Measurements from ENCODE around the gene RNF222.

DNA sequence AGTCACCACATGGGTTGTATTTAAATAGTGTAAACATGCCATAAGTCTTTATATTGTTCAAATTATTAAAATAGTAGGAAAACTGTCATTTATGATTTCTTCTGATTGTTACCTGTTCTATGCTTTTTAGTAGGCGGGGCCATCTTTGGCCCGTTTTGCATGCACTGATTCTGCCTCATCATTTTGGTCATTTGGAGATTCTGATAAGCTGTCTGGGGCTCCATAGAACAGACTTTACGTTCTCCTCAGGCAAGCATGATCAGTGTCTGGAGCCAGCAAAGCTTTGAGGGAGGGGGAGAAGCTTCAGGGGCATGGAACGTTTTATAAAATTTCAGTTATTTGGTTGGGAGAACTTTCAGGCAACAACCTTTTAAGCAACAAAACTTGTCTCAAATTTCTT lies 46.9 kb upstream of the RNF222 start:
- TF ChIP-seq GABPA (IDR thresholded peaks at IDR 0.05; ENCODE audit: low read depth) (no peak), SMC3 (IDR thresholded peaks at IDR 0.05; ENCODE audit: low read depth, low read length) (no peak), POLR2AphosphoS5 (IDR thresholded peaks at IDR 0.05; ENCODE audit: low read depth, low read length) (no peak), MEF2A (IDR thresholded peaks at IDR 0.05; ENCODE audit: borderline replicate concordance, low read depth) (no peak), RXRA (IDR thresholded peaks at IDR 0.05; ENCODE audit: borderline replicate concordance, low read depth) (no peak), EP300 (IDR thresholded peaks at IDR 0.05; ENCODE audit: borderline replicate concordance in 1 of 2, low read depth in 1 of 2, low read length in 1 of 2) (no peak)
- TF ChIP-seq, protein P1, sequence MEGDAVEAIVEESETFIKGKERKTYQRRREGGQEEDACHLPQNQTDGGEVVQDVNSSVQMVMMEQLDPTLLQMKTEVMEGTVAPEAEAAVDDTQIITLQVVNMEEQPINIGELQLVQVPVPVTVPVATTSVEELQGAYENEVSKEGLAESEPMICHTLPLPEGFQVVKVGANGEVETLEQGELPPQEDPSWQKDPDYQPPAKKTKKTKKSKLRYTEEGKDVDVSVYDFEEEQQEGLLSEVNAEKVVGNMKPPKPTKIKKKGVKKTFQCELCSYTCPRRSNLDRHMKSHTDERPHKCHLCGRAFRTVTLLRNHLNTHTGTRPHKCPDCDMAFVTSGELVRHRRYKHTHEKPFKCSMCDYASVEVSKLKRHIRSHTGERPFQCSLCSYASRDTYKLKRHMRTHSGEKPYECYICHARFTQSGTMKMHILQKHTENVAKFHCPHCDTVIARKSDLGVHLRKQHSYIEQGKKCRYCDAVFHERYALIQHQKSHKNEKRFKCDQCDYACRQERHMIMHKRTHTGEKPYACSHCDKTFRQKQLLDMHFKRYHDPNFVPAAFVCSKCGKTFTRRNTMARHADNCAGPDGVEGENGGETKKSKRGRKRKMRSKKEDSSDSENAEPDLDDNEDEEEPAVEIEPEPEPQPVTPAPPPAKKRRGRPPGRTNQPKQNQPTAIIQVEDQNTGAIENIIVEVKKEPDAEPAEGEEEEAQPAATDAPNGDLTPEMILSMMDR (IDR thresholded peaks at IDR 0.05), result no peak
- TF ChIP-seq, protein P2, sequence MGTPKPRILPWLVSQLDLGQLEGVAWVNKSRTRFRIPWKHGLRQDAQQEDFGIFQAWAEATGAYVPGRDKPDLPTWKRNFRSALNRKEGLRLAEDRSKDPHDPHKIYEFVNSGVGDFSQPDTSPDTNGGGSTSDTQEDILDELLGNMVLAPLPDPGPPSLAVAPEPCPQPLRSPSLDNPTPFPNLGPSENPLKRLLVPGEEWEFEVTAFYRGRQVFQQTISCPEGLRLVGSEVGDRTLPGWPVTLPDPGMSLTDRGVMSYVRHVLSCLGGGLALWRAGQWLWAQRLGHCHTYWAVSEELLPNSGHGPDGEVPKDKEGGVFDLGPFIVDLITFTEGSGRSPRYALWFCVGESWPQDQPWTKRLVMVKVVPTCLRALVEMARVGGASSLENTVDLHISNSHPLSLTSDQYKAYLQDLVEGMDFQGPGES (IDR thresholded peaks at IDR 0.05; ENCODE audit: low read depth, low read length), result no peak
- TF ChIP-seq, protein P3, sequence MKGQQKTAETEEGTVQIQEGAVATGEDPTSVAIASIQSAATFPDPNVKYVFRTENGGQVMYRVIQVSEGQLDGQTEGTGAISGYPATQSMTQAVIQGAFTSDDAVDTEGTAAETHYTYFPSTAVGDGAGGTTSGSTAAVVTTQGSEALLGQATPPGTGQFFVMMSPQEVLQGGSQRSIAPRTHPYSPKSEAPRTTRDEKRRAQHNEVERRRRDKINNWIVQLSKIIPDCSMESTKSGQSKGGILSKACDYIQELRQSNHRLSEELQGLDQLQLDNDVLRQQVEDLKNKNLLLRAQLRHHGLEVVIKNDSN (IDR thresholded peaks at IDR 0.05; ENCODE audit: borderline replicate concordance, low read depth), result no peak

All from SK-N-SH (cell line).